ENCODE results near the gene KLRF2. TPM values are rescaled to one million over a fixed set of nuclear protein-coding genes. Genes with fewer than 3 reads are reported as not detected.
"Not testable (repeated sequence)": the region's sequence is repeated elsewhere in the genome, so short reads cannot be mapped to it uniquely, and the experiment has no call there.

Gene KLRF2
- total RNA-seq, 2 donors from 2014 or later, result not detected

DNA sequence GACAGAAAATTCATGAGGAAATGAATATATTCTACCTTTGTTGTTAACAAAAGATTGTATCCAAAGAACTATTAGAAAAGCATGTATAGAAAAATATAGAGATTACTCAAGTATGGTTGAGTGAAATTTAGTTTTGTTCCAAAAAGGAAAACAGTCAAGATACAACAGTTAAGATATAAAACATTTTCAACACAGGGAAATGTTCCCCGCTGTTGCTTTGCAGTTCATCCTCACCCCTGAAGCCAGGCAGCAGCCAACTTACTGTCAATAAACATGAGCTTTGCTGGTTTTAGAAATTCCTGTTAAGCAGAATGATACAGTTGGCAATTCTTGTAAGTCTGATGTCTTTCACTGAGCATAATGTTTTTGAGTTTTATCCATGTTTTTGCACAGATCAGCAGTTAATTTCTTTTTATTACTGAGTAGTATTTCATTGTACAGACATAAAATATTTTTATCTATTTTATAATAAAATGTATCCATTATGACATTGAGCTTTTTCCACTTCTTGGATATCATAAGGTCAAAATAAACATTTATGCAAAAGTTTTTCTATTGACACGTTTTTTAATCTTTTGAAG is 10.9 kb upstream of the KLRF2 start:
- Histone ChIP-seq H3K36me3 (ENCODE audit: control insufficient read depth, insufficient read depth, low read length) (no peaks in the 10 kb centered on the region), H3K9me3 (ENCODE audit: control insufficient read depth, low read length) (no peaks in the 10 kb centered on the region), H3K9ac (ENCODE audit: extremely low read depth, low read length, poor library complexity, severe bottlenecking) (no peak overlapping the region), H3K27me3 (ENCODE audit: control insufficient read depth, insufficient read depth, low read length, poor library complexity, severe bottlenecking) (no peaks in the 10 kb centered on the region), H3K27ac (ENCODE audit: low read depth, low read length) (no peak overlapping the region), H3K4me1 (ENCODE audit: control insufficient read depth, insufficient read depth, low read length) (no peaks in the 10 kb centered on the region), H3K4me3 (ENCODE audit: low read length) (no peak overlapping the region)
- Mint-ChIP-seq H3K4me1 (peaks cover 21% of the 10 kb centered on the region), H3K36me3 (ENCODE audit: low read depth) (no peaks in the 10 kb centered on the region), H3K27me3 (ENCODE audit: insufficient read depth) (no peaks in the 10 kb centered on the region), H3K4me3 (no peak overlapping the region), H3K9me3 (peaks cover 3% of the 10 kb centered on the region), H3K27ac (no peak overlapping the region)
- no peak for TF ChIP-seq CTCF (conservative IDR thresholded peaks at IDR 0.05)
- 88 to 97% methylated on average over 1 to 2 of the region's 2 CpGs for WGBS, 2 experiments (ENCODE audit: insufficient coverage in 1 of 2, insufficient read length in 1 of 2)
- no peak for DNase-seq

DNA sequence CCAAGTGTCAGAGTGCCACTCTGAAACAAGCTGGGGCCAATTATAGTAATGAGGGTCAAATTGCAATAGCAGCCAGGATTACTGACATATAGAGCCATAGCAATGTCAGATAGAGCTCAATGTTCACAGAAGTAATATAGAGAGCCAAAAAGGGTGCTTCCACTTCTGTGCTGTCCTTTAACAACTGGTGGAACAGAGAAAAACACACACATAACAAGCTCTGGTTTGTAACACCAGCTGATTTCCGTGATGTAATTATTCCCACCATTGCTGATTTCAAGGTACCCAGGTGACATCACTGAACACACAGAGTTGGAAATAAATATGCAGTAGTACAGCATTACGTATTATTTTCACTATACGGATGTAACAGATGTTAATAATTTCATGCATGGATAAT is 9.1 kb upstream of the KLRF2 start:
- no peak for TF ChIP-seq CTCF (conservative IDR thresholded peaks at IDR 0.05)
- Mint-ChIP-seq H3K27me3 (ENCODE audit: insufficient read depth) (no peaks in the 10 kb centered on the region), H3K4me1 (peaks cover 21% of the 10 kb centered on the region), H3K27ac (no peak overlapping the region), H3K9me3 (peaks cover 5% of the 10 kb centered on the region), H3K4me3 (no peak overlapping the region), H3K36me3 (ENCODE audit: low read depth) (no peaks in the 10 kb centered on the region)
- H3K4me3 ChIP-seq (ENCODE audit: low read length), result no peak overlapping the region
- H3K9me3 ChIP-seq (ENCODE audit: control insufficient read depth, low read length), result no peaks in the 10 kb centered on the region
- H3K36me3 ChIP-seq (ENCODE audit: control insufficient read depth, insufficient read depth, low read length), result no peaks in the 10 kb centered on the region
- DNase-seq, result no peak
- H3K27ac ChIP-seq (ENCODE audit: low read depth, low read length), result no peak overlapping the region
- H3K9ac ChIP-seq (ENCODE audit: extremely low read depth, low read length, poor library complexity, severe bottlenecking), result no peak overlapping the region
- no peaks in the 10 kb centered on the region for H3K27me3 ChIP-seq (ENCODE audit: control insufficient read depth, insufficient read depth, low read length, poor library complexity, severe bottlenecking)
- H3K4me1 ChIP-seq (ENCODE audit: control insufficient read depth, insufficient read depth, low read length), result no peaks in the 10 kb centered on the region
- WGBS, 2 experiments (ENCODE audit: insufficient coverage in 1 of 2, insufficient read length in 1 of 2), result 91% methylated on average over 3 of the region's 3 CpGs; no CpG with 5 or more reads in 1 of the 2 experiments

DNA sequence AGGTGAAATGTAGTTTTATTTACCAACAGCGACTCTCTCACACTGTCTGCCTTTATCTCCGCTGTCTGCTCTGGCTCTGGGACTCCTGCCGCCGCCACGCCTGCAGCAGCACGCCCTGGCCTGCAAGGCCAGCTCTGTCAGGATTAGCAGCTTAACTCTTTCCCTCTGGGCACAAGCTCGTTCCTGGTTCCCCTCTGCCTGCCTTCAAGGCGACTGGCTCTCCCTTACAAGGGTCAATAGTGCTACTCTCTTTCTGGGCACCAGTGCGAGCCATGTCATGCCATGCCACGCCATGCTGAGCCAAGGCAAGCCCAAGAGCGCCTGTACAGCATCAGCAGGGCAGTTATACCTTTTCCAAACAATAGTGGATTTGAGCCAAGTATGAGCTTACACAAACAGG is 8.5 kb upstream of the KLRF2 start:
- H3K27ac ChIP-seq (ENCODE audit: low read depth, low read length), result no peak overlapping the region
- no peak for DNase-seq
- H3K9me3 ChIP-seq (ENCODE audit: control insufficient read depth, low read length), result no peaks in the 10 kb centered on the region
- no peaks in the 10 kb centered on the region for H3K4me1 ChIP-seq (ENCODE audit: control insufficient read depth, insufficient read depth, low read length)
- no peak for TF ChIP-seq CTCF (conservative IDR thresholded peaks at IDR 0.05)
- peaks cover 5% of the 10 kb centered on the region for H3K9me3 Mint-ChIP-seq
- H3K27ac Mint-ChIP-seq, result no peak overlapping the region
- H3K27me3 ChIP-seq (ENCODE audit: control insufficient read depth, insufficient read depth, low read length, poor library complexity, severe bottlenecking), result no peaks in the 10 kb centered on the region
- no peak overlapping the region for H3K4me3 ChIP-seq (ENCODE audit: low read length)
- no peaks in the 10 kb centered on the region for H3K36me3 Mint-ChIP-seq (ENCODE audit: low read depth)
- no peaks in the 10 kb centered on the region for H3K27me3 Mint-ChIP-seq (ENCODE audit: insufficient read depth)
- no peak overlapping the region for H3K4me3 Mint-ChIP-seq
- 88 to 94% methylated on average over 11 of the region's 11 CpGs for WGBS, 2 experiments (ENCODE audit: insufficient coverage in 1 of 2, insufficient read length in 1 of 2)
- no peaks in the 10 kb centered on the region for H3K36me3 ChIP-seq (ENCODE audit: control insufficient read depth, insufficient read depth, low read length)
- H3K4me1 Mint-ChIP-seq, result peaks cover 21% of the 10 kb centered on the region
- H3K9ac ChIP-seq (ENCODE audit: extremely low read depth, low read length, poor library complexity, severe bottlenecking), result no peak overlapping the region

GRCh38 chr12:9876120-9876519 is 5.2 kb upstream of the KLRF2 start:
- not testable (repeated sequence) for H3K4me3 Mint-ChIP-seq; H3K36me3 ChIP-seq (ENCODE audit: control insufficient read depth, insufficient read depth, low read length); DNase-seq; H3K4me1 Mint-ChIP-seq; H3K27ac Mint-ChIP-seq; H3K27ac ChIP-seq (ENCODE audit: low read depth, low read length); H3K36me3 Mint-ChIP-seq (ENCODE audit: low read depth); H3K9ac ChIP-seq (ENCODE audit: extremely low read depth, low read length, poor library complexity, severe bottlenecking); H3K4me1 ChIP-seq (ENCODE audit: control insufficient read depth, insufficient read depth, low read length); H3K9me3 Mint-ChIP-seq; H3K27me3 Mint-ChIP-seq (ENCODE audit: insufficient read depth); H3K27me3 ChIP-seq (ENCODE audit: control insufficient read depth, insufficient read depth, low read length, poor library complexity, severe bottlenecking); H3K4me3 ChIP-seq (ENCODE audit: low read length); H3K9me3 ChIP-seq (ENCODE audit: control insufficient read depth, low read length)
- WGBS, 2 experiments (ENCODE audit: insufficient coverage in 1 of 2, insufficient read length in 1 of 2), result 97% methylated on average over 24 of the region's 26 CpGs; no CpG with 5 or more reads in 1 of the 2 experiments
